ENCODE data around the gene ASZ1.

- TF ChIP-seq, protein P1, sequence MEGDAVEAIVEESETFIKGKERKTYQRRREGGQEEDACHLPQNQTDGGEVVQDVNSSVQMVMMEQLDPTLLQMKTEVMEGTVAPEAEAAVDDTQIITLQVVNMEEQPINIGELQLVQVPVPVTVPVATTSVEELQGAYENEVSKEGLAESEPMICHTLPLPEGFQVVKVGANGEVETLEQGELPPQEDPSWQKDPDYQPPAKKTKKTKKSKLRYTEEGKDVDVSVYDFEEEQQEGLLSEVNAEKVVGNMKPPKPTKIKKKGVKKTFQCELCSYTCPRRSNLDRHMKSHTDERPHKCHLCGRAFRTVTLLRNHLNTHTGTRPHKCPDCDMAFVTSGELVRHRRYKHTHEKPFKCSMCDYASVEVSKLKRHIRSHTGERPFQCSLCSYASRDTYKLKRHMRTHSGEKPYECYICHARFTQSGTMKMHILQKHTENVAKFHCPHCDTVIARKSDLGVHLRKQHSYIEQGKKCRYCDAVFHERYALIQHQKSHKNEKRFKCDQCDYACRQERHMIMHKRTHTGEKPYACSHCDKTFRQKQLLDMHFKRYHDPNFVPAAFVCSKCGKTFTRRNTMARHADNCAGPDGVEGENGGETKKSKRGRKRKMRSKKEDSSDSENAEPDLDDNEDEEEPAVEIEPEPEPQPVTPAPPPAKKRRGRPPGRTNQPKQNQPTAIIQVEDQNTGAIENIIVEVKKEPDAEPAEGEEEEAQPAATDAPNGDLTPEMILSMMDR (IDR thresholded peaks at IDR 0.05; ENCODE audit: insufficient read depth, low read length, poor library complexity, severe bottlenecking), result no peak
- TF ChIP-seq EZH2phosphoT487 (conservative IDR thresholded peaks at IDR 0.05; ENCODE audit: low read length), result no peak
Measured at GRCh38 chr7:117313582-117313981, 113.7 kb downstream of the ASZ1 start.
